ENCODE results near the gene ECI2.

DNA sequence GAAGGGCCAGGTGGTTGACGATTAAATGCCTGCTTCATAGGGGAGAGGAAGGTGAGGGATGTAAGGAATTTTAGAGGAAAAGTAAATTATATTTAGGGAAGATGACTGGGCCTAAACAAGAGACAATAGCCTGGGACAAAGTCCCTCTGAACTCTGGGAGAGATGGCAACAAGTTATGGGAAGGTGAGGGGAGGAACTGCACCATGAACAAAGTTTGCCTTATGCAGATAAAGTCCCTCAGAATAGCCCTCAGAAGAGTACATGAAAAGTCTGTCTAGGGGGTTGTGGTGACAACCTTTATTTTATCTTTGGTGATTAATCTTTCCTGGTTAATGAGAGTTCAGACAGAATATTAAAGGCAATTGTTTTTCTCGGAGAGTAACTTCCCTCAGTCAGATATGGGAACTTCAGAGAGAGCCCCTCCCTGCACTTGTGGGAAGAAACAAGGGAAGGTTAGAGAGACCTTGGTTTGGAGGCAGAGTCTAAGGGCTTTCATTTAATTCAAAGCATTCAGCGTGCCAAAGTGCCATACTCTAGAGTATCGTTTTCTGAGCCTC lies 29.3 kb downstream of the ECI2 start:
- TF ChIP-seq GABPA (IDR thresholded peaks at IDR 0.05; ENCODE audit: low read depth) (no peak), CTCF (IDR thresholded peaks at IDR 0.05) (no peak), RAD21 (IDR thresholded peaks at IDR 0.05; ENCODE audit: low read length) (no peak), FOSL2 (IDR thresholded peaks at IDR 0.05; ENCODE audit: borderline replicate concordance, low read depth) (no peak), GATA2 (CRISPR knock-in tag; IDR thresholded peaks at IDR 0.05) (no peak), SMC3 (IDR thresholded peaks at IDR 0.05; ENCODE audit: low read depth, low read length) (no peak), MXI1 (IDR thresholded peaks at IDR 0.05; ENCODE audit: low read depth, low read length) (no peak), POLR2AphosphoS5 (IDR thresholded peaks at IDR 0.05; ENCODE audit: low read depth, low read length) (no peak), TEAD4 (IDR thresholded peaks at IDR 0.05; ENCODE audit: borderline replicate concordance, insufficient read depth) (no peak), EP300 (IDR thresholded peaks at IDR 0.05; ENCODE audit: borderline replicate concordance in 1 of 2, low read depth in 1 of 2, low read length in 1 of 2) (no peak), RCOR1 (IDR thresholded peaks at IDR 0.05; ENCODE audit: low read length) (no peak)
- TF ChIP-seq, protein P1, sequence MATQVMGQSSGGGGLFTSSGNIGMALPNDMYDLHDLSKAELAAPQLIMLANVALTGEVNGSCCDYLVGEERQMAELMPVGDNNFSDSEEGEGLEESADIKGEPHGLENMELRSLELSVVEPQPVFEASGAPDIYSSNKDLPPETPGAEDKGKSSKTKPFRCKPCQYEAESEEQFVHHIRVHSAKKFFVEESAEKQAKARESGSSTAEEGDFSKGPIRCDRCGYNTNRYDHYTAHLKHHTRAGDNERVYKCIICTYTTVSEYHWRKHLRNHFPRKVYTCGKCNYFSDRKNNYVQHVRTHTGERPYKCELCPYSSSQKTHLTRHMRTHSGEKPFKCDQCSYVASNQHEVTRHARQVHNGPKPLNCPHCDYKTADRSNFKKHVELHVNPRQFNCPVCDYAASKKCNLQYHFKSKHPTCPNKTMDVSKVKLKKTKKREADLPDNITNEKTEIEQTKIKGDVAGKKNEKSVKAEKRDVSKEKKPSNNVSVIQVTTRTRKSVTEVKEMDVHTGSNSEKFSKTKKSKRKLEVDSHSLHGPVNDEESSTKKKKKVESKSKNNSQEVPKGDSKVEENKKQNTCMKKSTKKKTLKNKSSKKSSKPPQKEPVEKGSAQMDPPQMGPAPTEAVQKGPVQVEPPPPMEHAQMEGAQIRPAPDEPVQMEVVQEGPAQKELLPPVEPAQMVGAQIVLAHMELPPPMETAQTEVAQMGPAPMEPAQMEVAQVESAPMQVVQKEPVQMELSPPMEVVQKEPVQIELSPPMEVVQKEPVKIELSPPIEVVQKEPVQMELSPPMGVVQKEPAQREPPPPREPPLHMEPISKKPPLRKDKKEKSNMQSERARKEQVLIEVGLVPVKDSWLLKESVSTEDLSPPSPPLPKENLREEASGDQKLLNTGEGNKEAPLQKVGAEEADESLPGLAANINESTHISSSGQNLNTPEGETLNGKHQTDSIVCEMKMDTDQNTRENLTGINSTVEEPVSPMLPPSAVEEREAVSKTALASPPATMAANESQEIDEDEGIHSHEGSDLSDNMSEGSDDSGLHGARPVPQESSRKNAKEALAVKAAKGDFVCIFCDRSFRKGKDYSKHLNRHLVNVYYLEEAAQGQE (IDR thresholded peaks at IDR 0.05; ENCODE audit: low read depth, low read length): no peak
- TF ChIP-seq, protein P2, sequence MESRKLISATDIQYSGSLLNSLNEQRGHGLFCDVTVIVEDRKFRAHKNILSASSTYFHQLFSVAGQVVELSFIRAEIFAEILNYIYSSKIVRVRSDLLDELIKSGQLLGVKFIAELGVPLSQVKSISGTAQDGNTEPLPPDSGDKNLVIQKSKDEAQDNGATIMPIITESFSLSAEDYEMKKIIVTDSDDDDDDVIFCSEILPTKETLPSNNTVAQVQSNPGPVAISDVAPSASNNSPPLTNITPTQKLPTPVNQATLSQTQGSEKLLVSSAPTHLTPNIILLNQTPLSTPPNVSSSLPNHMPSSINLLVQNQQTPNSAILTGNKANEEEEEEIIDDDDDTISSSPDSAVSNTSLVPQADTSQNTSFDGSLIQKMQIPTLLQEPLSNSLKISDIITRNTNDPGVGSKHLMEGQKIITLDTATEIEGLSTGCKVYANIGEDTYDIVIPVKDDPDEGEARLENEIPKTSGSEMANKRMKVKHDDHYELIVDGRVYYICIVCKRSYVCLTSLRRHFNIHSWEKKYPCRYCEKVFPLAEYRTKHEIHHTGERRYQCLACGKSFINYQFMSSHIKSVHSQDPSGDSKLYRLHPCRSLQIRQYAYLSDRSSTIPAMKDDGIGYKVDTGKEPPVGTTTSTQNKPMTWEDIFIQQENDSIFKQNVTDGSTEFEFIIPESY (IDR thresholded peaks at IDR 0.05; ENCODE audit: borderline replicate concordance, low read depth): no peak
